Measurements from ENCODE around the gene SYCP3.

The SYCP3 gene

DNA sequence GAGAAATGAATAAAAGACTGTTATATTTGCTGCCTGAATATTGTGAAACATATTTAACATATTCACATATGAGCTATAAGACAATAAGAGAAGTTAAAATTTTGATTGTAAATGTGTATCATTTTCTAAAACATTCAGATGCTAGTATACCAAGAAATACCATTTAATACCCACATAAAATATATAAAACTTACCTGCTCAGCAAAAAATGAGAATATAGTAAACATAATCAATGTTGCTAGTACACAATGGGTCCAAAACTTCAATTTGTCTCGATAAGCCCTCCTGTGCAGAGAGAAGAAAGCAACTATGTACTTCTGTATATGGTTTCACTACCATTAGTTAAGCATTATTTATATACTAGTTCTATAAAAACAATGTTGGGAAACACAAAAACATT is 9.6 kb upstream of the SYCP3 start:
- DNase-seq (ENCODE audit: extremely low read depth, low read depth), result no peak
- TF ChIP-seq, protein P1, sequence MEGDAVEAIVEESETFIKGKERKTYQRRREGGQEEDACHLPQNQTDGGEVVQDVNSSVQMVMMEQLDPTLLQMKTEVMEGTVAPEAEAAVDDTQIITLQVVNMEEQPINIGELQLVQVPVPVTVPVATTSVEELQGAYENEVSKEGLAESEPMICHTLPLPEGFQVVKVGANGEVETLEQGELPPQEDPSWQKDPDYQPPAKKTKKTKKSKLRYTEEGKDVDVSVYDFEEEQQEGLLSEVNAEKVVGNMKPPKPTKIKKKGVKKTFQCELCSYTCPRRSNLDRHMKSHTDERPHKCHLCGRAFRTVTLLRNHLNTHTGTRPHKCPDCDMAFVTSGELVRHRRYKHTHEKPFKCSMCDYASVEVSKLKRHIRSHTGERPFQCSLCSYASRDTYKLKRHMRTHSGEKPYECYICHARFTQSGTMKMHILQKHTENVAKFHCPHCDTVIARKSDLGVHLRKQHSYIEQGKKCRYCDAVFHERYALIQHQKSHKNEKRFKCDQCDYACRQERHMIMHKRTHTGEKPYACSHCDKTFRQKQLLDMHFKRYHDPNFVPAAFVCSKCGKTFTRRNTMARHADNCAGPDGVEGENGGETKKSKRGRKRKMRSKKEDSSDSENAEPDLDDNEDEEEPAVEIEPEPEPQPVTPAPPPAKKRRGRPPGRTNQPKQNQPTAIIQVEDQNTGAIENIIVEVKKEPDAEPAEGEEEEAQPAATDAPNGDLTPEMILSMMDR (IDR thresholded peaks at IDR 0.05; ENCODE audit: low read depth, low read length, missing control alignments), result no peak
- no peak overlapping the region for H3K4me3 ChIP-seq (replicated peaks; ENCODE audit: low read depth, low read length)

DNA sequence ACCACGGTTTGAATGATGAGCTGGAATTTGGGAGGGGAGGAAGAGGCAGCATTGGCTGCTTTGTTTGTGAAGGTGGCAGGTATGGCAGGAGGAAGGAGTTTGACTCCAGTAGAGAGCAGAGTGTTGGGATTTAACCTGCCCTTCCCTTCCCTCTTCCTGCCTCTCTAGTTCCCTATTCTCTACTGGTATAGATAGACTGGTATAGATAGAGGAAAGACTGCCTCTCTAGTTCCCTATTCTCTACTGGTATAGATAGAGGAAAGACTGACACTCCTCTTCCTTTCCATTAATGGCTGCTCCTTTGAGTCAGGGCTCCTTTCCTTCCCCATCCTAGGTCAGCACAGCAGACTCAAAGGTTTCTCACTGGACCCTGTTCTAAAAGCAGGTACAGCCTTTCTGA is 8.4 kb upstream of the SYCP3 start:
- H3K4me3 ChIP-seq (replicated peaks; ENCODE audit: low read depth, low read length), result no peak overlapping the region
- TF ChIP-seq, protein P1 (IDR thresholded peaks at IDR 0.05; ENCODE audit: low read depth, low read length, missing control alignments), result no peak
- no peak for DNase-seq (ENCODE audit: extremely low read depth, low read depth)

DNA sequence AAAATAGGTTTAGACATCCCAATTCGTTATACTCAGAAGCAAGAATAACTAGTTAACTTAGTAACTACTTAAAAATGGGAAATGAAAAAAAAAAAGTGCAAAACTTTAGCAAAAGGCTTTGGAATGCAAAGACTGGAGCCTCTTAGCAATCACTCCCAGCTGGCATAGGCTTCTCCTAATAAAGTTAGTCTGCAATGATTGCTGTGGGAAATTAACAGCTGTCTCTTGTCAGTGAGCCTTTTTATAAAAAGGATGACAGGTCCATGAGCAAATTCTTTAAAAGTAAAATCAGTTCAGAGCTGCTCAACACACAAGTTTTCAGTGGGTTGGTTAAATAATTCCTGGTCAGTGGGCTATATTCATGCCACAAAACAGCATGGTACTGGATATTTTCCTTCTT is 7.4 kb upstream of the SYCP3 start:
- TF ChIP-seq, protein P1 (IDR thresholded peaks at IDR 0.05; ENCODE audit: low read depth, low read length, missing control alignments), result no peak
- DNase-seq (ENCODE audit: extremely low read depth, low read depth), result no peak
- no peak overlapping the region for H3K4me3 ChIP-seq (replicated peaks; ENCODE audit: low read depth, low read length)

DNA sequence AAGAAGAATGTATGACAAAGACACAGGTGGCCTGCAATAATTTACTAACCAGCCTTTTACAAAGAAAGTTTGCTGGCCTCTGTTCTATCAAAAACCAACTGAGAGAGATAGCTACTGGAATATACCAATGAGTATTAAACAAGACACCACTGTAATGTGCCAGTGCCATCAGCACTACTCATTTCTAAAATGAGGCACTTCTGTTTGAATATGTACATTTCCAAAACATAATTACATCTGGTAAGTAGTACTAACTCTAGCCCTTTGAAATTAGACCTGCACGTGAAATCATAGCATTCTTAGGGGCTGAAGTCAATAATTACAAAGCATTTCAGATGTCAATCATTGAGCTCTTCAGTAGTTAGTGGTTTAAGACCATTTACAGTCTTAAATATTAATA is 6.9 kb upstream of the SYCP3 start:
- DNase-seq (ENCODE audit: extremely low read depth, low read depth), result no peak
- H3K4me3 ChIP-seq (replicated peaks; ENCODE audit: low read depth, low read length), result no peak overlapping the region
- TF ChIP-seq, protein P1 (IDR thresholded peaks at IDR 0.05; ENCODE audit: low read depth, low read length, missing control alignments), result no peak

DNA sequence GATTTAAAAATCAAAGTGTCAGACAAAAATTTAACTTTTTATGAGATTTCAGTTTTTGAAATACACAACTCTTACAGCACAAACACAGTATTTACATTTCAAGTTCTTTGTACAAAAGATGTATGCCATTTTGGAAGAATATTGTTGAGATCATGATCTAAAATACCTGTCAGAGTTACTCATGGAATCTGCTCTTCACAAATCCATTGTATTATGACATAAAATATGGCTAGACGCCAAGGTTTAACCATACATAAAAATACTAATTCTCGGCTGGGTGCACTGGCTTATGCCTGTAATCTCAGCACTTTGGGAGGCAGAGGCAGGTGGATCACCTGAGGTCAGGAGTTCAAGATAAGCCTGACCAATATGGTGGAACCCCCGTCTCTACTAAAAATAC is 6.2 kb upstream of the SYCP3 start:
- no peak for DNase-seq (ENCODE audit: extremely low read depth, low read depth)
- H3K4me3 ChIP-seq (replicated peaks; ENCODE audit: low read depth, low read length), result no peak overlapping the region
- TF ChIP-seq, protein P1 (IDR thresholded peaks at IDR 0.05; ENCODE audit: low read depth, low read length, missing control alignments), result no peak

DNA sequence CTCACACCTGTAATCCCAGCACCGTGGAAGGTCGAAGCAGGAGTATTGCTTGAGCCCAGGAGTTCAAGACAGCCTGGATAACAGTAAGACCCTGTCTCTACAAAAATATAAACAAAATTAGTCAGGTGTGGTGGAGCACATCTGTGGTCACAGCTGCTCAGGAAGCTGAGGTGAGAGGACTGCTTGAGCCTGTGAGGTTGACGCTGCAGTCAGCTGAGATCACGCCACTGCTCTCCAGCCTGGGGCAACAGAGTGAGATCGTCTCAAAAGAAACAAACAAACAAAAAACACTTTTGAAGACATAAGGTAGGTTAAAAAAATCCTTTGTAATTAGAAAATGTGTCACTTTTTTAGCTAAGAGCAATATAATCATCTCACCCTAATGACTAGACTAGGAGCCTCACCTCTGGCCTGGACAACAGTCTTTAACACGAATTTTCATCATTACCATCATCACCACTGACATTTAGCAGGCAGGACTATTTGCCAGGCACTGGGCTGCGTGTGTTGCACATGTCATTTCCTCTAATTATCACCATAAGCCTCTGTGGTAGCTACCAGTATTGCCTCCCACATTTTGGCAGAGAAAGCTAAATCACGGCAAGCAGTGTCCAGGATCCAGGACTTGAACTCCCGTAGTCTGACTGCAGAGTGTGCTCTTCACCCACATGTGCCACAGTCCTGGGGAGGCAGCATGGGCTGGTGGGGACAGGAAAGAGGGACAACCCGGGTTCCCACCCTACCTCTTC is 4.6 kb upstream of the SYCP3 start:
- DNase-seq (ENCODE audit: extremely low read depth, low read depth), result no peak
- TF ChIP-seq, protein P1 (IDR thresholded peaks at IDR 0.05; ENCODE audit: low read depth, low read length, missing control alignments), result no peak
- no peak overlapping the region for H3K4me3 ChIP-seq (replicated peaks; ENCODE audit: low read depth, low read length)

DNA sequence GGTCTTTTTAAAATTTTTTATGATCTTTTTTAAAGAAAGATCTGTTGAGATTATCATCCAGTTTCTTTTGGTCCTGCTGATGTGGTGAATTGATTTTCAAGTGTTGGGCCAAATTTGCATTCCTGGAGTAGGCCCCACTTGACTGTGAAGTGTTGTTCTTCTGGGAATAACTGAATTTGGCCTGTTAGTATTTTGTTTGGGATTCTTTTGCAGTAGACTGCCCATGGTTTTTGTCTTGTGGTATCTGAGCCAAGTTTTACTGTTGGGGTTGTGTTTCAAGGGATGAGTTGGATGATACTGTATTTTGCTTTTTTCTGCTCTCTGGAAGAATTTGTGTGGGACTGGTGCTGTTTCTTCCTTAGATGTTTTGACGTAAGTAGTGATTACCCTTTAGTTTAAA is 4.0 kb upstream of the SYCP3 start:
- H3K4me3 ChIP-seq (replicated peaks; ENCODE audit: low read depth, low read length), result no peak overlapping the region
- DNase-seq (ENCODE audit: extremely low read depth, low read depth), result no peak
- TF ChIP-seq, protein P1 (IDR thresholded peaks at IDR 0.05; ENCODE audit: low read depth, low read length, missing control alignments), result no peak
